NK-92 (cell line): Measurements from ENCODE around the gene SLIT1.

Source experiments
- DNase-seq: peaks from one replicate; lab custom pipeline; 2025; ENCODE audit not compliant: unreplicated experiment; lab: John Stamatoyannopoulos, UW

The SLIT1 gene

GRCh38 chr10:96984541-96985131 lies 201.1 kb downstream of the SLIT1 start:
- no peak for DNase-seq

GRCh38 chr10:96982149-96982930 lies 203.4 kb downstream of the SLIT1 start:
- no peak for DNase-seq

GRCh38 chr10:96978621-96979154 lies 207.1 kb downstream of the SLIT1 start:
- DNase-seq = no peak

- DNase-seq = no peak
Measured at GRCh38 chr10:96975136-96975535, 210.6 kb downstream of the SLIT1 start.

- no peak for DNase-seq
Measured at GRCh38 chr10:96973809-96974747, 211.7 kb downstream of the SLIT1 start.

GRCh38 chr10:96972264-96972663 lies 213.5 kb downstream of the SLIT1 start:
- no peak for DNase-seq

GRCh38 chr10:96971324-96971723 lies 214.4 kb downstream of the SLIT1 start:
- DNase-seq = no peak

- no peak for DNase-seq
Measured at GRCh38 chr10:96968682-96969423, 216.9 kb downstream of the SLIT1 start.

GRCh38 chr10:96967847-96968246 lies 217.9 kb downstream of the SLIT1 start:
- no peak for DNase-seq

- no peak for DNase-seq
Measured at GRCh38 chr10:96964131-96964530, 221.6 kb downstream of the SLIT1 start.

GRCh38 chr10:96960872-96961271 lies 224.9 kb downstream of the SLIT1 start:
- DNase-seq = no peak

- no peak for DNase-seq
Measured at GRCh38 chr10:96959733-96960132, 226.0 kb downstream of the SLIT1 start.

- no peak for DNase-seq
Measured at GRCh38 chr10:96958071-96958470, 227.7 kb downstream of the SLIT1 start.

GRCh38 chr10:96955794-96956193 lies 230.0 kb downstream of the SLIT1 start:
- DNase-seq = no peak

GRCh38 chr10:96951954-96952353 lies 233.8 kb downstream of the SLIT1 start:
- no peak for DNase-seq

- DNase-seq = no peak
Measured at GRCh38 chr10:96949039-96949683, 236.6 kb downstream of the SLIT1 start.
